ENCODE results near the gene ACOT4.

DNA sequence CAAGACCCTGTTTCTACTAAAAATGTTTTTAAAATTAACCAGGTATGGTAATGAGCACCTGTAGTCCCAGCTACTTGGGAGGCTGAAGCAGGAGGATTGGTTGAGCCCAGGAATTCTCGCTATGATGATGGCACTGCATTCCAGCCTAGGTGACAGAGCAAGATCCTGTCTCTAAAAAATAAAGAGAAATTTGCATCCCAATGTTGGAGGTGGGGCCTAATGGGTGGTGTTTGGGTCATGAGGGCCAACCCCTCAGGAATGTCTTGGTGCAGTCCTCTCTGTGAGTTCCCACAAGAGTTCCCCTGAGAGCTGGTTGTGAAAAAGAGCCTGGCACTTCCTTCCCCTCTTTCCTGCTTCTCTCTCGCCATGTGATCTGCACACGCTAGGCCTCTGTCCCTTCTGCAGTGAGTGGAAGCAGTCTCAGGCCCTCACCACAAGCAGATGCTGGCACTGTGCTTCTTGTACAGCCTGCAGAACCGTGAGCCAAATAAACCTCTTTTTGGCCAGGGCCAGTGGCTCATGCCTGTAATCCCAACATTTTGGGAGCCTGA, 31.9 kb downstream of the ACOT4 start:
- TF ChIP-seq, protein P1, sequence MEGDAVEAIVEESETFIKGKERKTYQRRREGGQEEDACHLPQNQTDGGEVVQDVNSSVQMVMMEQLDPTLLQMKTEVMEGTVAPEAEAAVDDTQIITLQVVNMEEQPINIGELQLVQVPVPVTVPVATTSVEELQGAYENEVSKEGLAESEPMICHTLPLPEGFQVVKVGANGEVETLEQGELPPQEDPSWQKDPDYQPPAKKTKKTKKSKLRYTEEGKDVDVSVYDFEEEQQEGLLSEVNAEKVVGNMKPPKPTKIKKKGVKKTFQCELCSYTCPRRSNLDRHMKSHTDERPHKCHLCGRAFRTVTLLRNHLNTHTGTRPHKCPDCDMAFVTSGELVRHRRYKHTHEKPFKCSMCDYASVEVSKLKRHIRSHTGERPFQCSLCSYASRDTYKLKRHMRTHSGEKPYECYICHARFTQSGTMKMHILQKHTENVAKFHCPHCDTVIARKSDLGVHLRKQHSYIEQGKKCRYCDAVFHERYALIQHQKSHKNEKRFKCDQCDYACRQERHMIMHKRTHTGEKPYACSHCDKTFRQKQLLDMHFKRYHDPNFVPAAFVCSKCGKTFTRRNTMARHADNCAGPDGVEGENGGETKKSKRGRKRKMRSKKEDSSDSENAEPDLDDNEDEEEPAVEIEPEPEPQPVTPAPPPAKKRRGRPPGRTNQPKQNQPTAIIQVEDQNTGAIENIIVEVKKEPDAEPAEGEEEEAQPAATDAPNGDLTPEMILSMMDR (IDR thresholded peaks at IDR 0.05): no peak
- TF ChIP-seq POLR2A (IDR thresholded peaks at IDR 0.05) (no peak), POLR2AphosphoS5 (IDR thresholded peaks at IDR 0.05) (no peak)

Data from prostate gland (tissue), 2 donors.